CD14-positive monocyte (primary cell): ENCODE data around the gene IL16. TPM values are rescaled to one million over a fixed set of nuclear protein-coding genes. Genes with fewer than 3 reads are reported as not detected.

Source experiments
- DNase-seq, 3 donors: peaks; one replicate each; pipeline ENCODE4 v3.0.0-alpha.2; 2011 to 2022
- H2AFZ ChIP-seq: 2 replicates; pipeline ENCODE4 v1.6.0; 2012; ENCODE audit warnings: mild to moderate bottlenecking, low read depth, low read length, inconsistent platforms; ENCODE audit not compliant: insufficient read depth, poor library complexity, severe bottlenecking
- H3K27ac ChIP-seq, 2 donors: 1 replicate in 1 of 2; 2 replicates in 1 of 2; pipeline ENCODE4 v1.5.1; 2012 to 2013; ENCODE audit warnings: low read length in 2 of 2, control low read depth in 1 of 2, inconsistent platforms in 1 of 2, low read depth in 1 of 2, mild to moderate bottlenecking in 1 of 2
- H3K27me3 ChIP-seq, 2 donors: one replicate each; pipeline versions ENCODE4 v1.6.0 to v1.6.1; 2011 to 2013; ENCODE audit warnings: low read length in 2 of 2; ENCODE audit not compliant: control insufficient read depth in 2 of 2, insufficient read depth in 2 of 2
- H3K36me3 ChIP-seq, 2 donors: replicated peaks in 1 of 2; 1 replicate in 1 of 2; 2 replicates in 1 of 2; pipeline versions ENCODE4 v1.5.1 to v1.6.1; 2012 to 2013; ENCODE audit warnings: low read length in 2 of 2, control low read depth in 1 of 2, inconsistent platforms in 1 of 2, mild to moderate bottlenecking in 1 of 2; ENCODE audit not compliant: insufficient read depth in 2 of 2, control insufficient read depth in 1 of 2
- H3K4me1 ChIP-seq, 2 donors: 1 replicate in 1 of 2; 2 replicates in 1 of 2; pipeline versions ENCODE4 v1.5.1 to v1.6.1; 2012 to 2013; ENCODE audit warnings: low read length in 2 of 2, control low read depth in 1 of 2, inconsistent platforms in 1 of 2, mild to moderate bottlenecking in 1 of 2, moderate library complexity in 1 of 2; ENCODE audit not compliant: insufficient read depth in 2 of 2, control insufficient read depth in 1 of 2
- H3K4me2 ChIP-seq: replicated peaks from 2 replicates; pipeline ENCODE3; 2012; ENCODE audit warnings: low read length, moderate library complexity, mild to moderate bottlenecking; ENCODE audit not compliant: poor library complexity, severe bottlenecking; ENCODE audit errors: extremely low read depth
- H3K4me3 ChIP-seq, 3 experiments: fragments of 200-600 bp in 1 of 3; sonication (generic) in 1 of 3; replicated peaks in 1 of 3; 1 replicate in 2 of 3; 2 replicates in 1 of 3; pipeline ENCODE4 v1.5.1; 2011 to 2013; ENCODE audit warnings: low read length in 3 of 3, mild to moderate bottlenecking in 3 of 3, control low read depth in 2 of 3, low read depth in 2 of 3, inconsistent platforms in 1 of 3, moderate library complexity in 1 of 3
- H3K79me2 ChIP-seq: 2 replicates; pipeline ENCODE4 v1.6.0; 2012; ENCODE audit warnings: mild to moderate bottlenecking, control low read depth, inconsistent platforms, low read length, moderate library complexity; ENCODE audit not compliant: insufficient read depth
- H3K9ac ChIP-seq: 2 replicates; pipeline ENCODE4 v1.6.0; 2017; ENCODE audit warnings: low read length, mild to moderate bottlenecking; ENCODE audit not compliant: insufficient read depth, poor library complexity, severe bottlenecking
- H3K9me3 ChIP-seq, 2 donors: replicated peaks in 1 of 2; 1 replicate in 1 of 2; 2 replicates in 1 of 2; pipeline versions ENCODE4 v1.5.1 to v1.6.1; 2012 to 2013; ENCODE audit warnings: low read length in 2 of 2, control low read depth in 1 of 2; ENCODE audit not compliant: control insufficient read depth in 1 of 2, insufficient read depth in 1 of 2
- H4K20me1 ChIP-seq: 2 replicates; pipeline ENCODE4 v1.6.0; 2012; ENCODE audit warnings: mild to moderate bottlenecking, low read length, control low read depth, moderate library complexity; ENCODE audit not compliant: insufficient read depth
- H3K27ac Mint-ChIP-seq, 7 donors: one replicate each; pipeline ENCODE4 v1.8.0; 2020; ENCODE audit warnings: mild to moderate bottlenecking in 7 of 7, mixed read lengths in 7 of 7, moderate library complexity in 6 of 7, inconsistent platforms in 2 of 7
- H3K27me3 Mint-ChIP-seq, 3 donors: one replicate each; pipeline ENCODE4 v1.8.0; 2021 to 2022; ENCODE audit warnings: low read depth in 3 of 3, mild to moderate bottlenecking in 3 of 3, mixed read lengths in 3 of 3, moderate library complexity in 3 of 3, inconsistent platforms in 1 of 3
- H3K36me3 Mint-ChIP-seq, 2 donors: one replicate each; pipeline ENCODE4 v1.8.0; 2020; ENCODE audit warnings: mixed read lengths in 2 of 2, inconsistent platforms in 1 of 2, mild to moderate bottlenecking in 1 of 2
- H3K4me1 Mint-ChIP-seq: one replicate; pipeline ENCODE4 v1.8.0; 2020; ENCODE audit warnings: mild to moderate bottlenecking, mixed read lengths
- H3K4me3 Mint-ChIP-seq, 2 donors: one replicate each; pipeline ENCODE4 v1.8.0; 2020; ENCODE audit warnings: mild to moderate bottlenecking in 2 of 2, mixed read lengths in 2 of 2, moderate library complexity in 1 of 2
- H3K9me3 Mint-ChIP-seq, 7 donors: one replicate each; pipeline ENCODE4 v1.8.0; 2020 to 2022; ENCODE audit warnings: mixed read lengths in 7 of 7, mild to moderate bottlenecking in 6 of 7, moderate library complexity in 6 of 7, inconsistent platforms in 2 of 7
- WGBS: methylation state at CpG from one replicate; pipeline ENCODE4 v1.1.5; 2013; ENCODE audit warnings: missing lambda C conversion rate; ENCODE audit not compliant: insufficient coverage; 5-methylcytosine and 5-hydroxymethylcytosine counted together
- intact Hi-C, 2 donors: fragments of 100-400 bp; cut with micrococcal nuclease; formaldehyde crosslinking; loops; one replicate each; pipeline versions ENCODE4 v1.15.0 to v1.15.1; 2023
- polyA plus RNA-seq, 3 donors: library from polyadenylated mRNA; depleted of rRNA in 1 of 3; unstranded in 2 of 3; stranded (reverse) in 1 of 3; fragments of 300-500 nt in 2 of 3; fragments of >200 nt in 1 of 3; fragmentation: Illumina TruSeq in 2 of 3; gene quantifications; 1 replicate in 2 of 3; 2 replicates in 1 of 3; pipeline ENCODE4 v1.2.3, GENCODE V29; 2012 to 2021
- TF ChIP-seq, protein P1 (sequence below): fragments of 200-600 bp; IDR thresholded peaks from one replicate; pipeline ENCODE4 v1.8.0; 2022; ENCODE audit warnings: antibody characterized with exemption, mild to moderate bottlenecking

The IL16 gene
- polyA plus RNA-seq, 3 donors, result 64.8 to 95.1 (median 71.5) TPM

DNA sequence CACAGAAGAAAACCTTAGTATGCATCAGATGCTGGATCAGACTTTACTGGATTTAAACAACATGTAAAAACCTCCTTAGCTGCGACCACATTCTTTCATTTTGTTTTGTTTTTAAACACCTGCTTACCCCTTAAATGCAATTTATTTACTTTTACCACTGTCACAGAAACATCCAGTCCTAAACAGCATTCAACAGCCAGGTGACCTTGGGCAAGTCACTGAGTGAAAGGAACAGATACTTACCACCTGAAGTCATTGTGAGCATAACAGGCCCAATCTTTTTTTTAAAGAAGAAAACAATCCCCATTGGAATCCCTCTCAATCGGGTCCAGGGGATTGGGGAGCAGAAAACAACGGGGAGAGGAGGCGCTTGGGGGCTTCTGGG lies 126.9 kb downstream of the IL16 start:
- H3K4me3 Mint-ChIP-seq, result peak overlapping the region; percentile 95 to 99
- H3K9me3 Mint-ChIP-seq, result no peaks in the 10 kb centered on the region
- H3K27ac ChIP-seq, result peak overlapping the region in 1 of 2 donors; percentile 79
- peaks cover 10 to 20% of the 10 kb centered on the region in 2 donors for H3K4me1 ChIP-seq
- peak overlapping the region; percentile 75 for H3K9ac ChIP-seq
- H3K27me3 ChIP-seq, result no peaks in the 10 kb centered on the region
- peaks cover 10 to 14% of the 10 kb centered on the region in 2 donors for H3K36me3 Mint-ChIP-seq
- peak overlapping the region; percentile 93 for H3K4me2 ChIP-seq
- H2AFZ ChIP-seq, result peak overlapping the region; percentile 86
- TF ChIP-seq, protein P1, sequence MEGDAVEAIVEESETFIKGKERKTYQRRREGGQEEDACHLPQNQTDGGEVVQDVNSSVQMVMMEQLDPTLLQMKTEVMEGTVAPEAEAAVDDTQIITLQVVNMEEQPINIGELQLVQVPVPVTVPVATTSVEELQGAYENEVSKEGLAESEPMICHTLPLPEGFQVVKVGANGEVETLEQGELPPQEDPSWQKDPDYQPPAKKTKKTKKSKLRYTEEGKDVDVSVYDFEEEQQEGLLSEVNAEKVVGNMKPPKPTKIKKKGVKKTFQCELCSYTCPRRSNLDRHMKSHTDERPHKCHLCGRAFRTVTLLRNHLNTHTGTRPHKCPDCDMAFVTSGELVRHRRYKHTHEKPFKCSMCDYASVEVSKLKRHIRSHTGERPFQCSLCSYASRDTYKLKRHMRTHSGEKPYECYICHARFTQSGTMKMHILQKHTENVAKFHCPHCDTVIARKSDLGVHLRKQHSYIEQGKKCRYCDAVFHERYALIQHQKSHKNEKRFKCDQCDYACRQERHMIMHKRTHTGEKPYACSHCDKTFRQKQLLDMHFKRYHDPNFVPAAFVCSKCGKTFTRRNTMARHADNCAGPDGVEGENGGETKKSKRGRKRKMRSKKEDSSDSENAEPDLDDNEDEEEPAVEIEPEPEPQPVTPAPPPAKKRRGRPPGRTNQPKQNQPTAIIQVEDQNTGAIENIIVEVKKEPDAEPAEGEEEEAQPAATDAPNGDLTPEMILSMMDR, result no peak
- no peaks in the 10 kb centered on the region for H3K9me3 ChIP-seq
- 35% methylated on average over 2 of the region's 4 CpGs for WGBS
- H3K4me3 ChIP-seq, result peak overlapping the region; percentile 74 to 91 (median 83)
- peaks cover 1 to 4% (median 2%) of the 10 kb centered on the region in 3 donors for H3K27me3 Mint-ChIP-seq
- no peaks in the 10 kb centered on the region for H3K79me2 ChIP-seq
- no peak for DNase-seq
- peaks cover 0 to 20% of the 10 kb centered on the region in 2 donors for H3K36me3 ChIP-seq
- peaks cover 20% of the 10 kb centered on the region for H3K4me1 Mint-ChIP-seq
- intact Hi-C loops, result loop anchor here in 1 of 2 donors (5.0 kb wide), 1 partner anchor 46 kb away; no protein-coding TSS in a partner anchor
- no peaks in the 10 kb centered on the region for H4K20me1 ChIP-seq
- peak overlapping the region in 6 of 7 donors; percentile 5 to 88 (median 84) for H3K27ac Mint-ChIP-seq

DNA sequence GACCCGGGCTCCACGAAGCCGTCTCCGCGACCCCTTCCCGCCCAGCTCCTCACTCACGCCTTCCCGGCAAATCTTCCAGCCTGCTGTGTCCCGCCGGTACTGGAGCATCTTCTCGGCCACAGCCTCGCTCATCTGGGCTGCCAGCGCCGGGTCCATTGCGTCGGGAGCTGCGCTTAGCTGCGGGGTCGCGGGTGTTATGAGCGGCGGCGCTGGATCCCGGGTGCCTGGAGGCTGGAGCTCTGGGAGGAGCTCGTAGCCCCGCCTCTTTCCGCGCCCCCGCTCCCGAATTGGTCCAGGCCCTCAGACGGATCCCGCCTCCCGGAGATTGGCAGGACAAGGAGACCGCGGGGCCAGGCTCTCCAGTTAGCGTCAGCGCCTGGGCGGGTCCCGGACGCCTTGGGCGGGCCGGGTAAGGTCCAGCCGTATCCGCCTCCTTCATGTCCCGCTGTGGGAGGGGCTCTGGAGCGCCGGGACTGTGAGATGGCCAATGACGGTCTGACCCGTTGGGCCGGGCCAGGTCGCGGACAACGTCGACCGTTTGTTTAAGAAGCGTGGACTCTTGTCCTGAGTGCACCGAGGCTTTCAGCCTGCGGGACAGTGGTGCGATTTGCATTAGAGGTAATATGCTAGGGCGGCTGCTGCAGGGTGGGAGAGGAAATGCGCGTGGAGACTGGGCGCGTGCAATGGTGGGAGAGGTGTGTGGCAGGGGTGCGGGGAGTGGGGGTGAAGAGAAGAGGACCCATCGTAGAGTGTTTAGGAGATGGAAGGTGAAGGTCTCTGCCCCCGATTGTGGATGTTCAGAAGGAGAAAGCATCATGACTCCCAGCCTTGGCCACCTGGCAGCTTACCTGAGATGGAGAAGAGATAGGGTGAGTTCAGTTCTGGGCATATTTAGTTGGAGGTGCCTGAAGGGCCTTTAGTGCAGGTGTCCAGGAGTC lies 127.5 kb downstream of the IL16 start, which contains the start of gene STARD5:
Gene STARD5 (minus strand): TSS at position 198 of the 938 bp plus-strand sequence. CDS start 42 bp downstream, at position 156.
- Histone ChIP-seq H3K4me3 (peak within 1 kb of the TSS; percentile 74 to 91 (median 83)), H3K36me3 (peaks cover 0 to 13% of the 10 kb centered on the region in 2 donors), H3K9me3 (no peaks in the 10 kb centered on the region), H2AFZ (peak within 1 kb of the TSS; percentile 86), H3K79me2 (no peaks in the 10 kb centered on the region), H3K4me1 (peaks cover 10 to 20% of the 10 kb centered on the region in 2 donors), H3K27ac (peak within 1 kb of the TSS in 1 of 2 donors; percentile 79), H4K20me1 (no peaks in the 10 kb centered on the region), H3K27me3 (no peaks in the 10 kb centered on the region), H3K4me2 (peak within 1 kb of the TSS; percentile 93), H3K9ac (peak within 1 kb of the TSS; percentile 75)
- DNase-seq, result peak; percentile 95 to 98 (median 98)
- intact Hi-C loops, result loop anchor here in 1 of 2 donors (5.0 kb wide), 1 partner anchor 47 kb away; no protein-coding TSS in a partner anchor
- Mint-ChIP-seq H3K4me3 (peak within 1 kb of the TSS; percentile 95 to 99), H3K9me3 (no peaks in the 10 kb centered on the region), H3K4me1 (peaks cover 20% of the 10 kb centered on the region), H3K36me3 (peaks cover 6 to 9% of the 10 kb centered on the region in 2 donors), H3K27me3 (peaks cover 1 to 4% (median 2%) of the 10 kb centered on the region in 3 donors), H3K27ac (peak within 1 kb of the TSS; percentile 77 to 94 (median 91))
- TF ChIP-seq, protein P1, result no peak
- under 1% methylated on average over 67 of the region's 67 CpGs for WGBS
